IMR-90 (cell line): ENCODE results near the gene THOP1.

Experiments
- BHLHE40 ChIP-seq: fragments of 150-350 bp; IDR thresholded peaks from 2 replicates; pipeline ENCODE4 v1.6.1; 2016; ENCODE audit warnings: mild to moderate bottlenecking, low read depth, low read length
- CEBPB ChIP-seq: IDR thresholded peaks from 2 replicates; pipeline ENCODE4 v1.6.1; 2012; ENCODE audit warnings: low read depth, low read length, improper control_type of control experiment
- MXI1 ChIP-seq: IDR thresholded peaks from 2 replicates; pipeline ENCODE4 v1.6.1; 2012; ENCODE audit warnings: low read depth, mild to moderate bottlenecking, low read length, moderate library complexity, borderline replicate concordance
- NFE2L2 ChIP-seq: fragments of 150-350 bp; IDR thresholded peaks from 2 replicates; pipeline ENCODE4 v1.6.1; 2016; ENCODE audit warnings: low read depth, mild to moderate bottlenecking, low read length
- POLR2A ChIP-seq: IDR thresholded peaks from 2 replicates; pipeline ENCODE4 v1.6.1; 2012; ENCODE audit warnings: mild to moderate bottlenecking, low read depth, low read length
- RAD21 ChIP-seq: IDR thresholded peaks from 2 replicates; pipeline ENCODE4 v1.6.1; 2012; ENCODE audit warnings: low read length, improper control_type of control experiment
- RCOR1 ChIP-seq: IDR thresholded peaks from 2 replicates; pipeline ENCODE4 v1.6.1; 2012; ENCODE audit warnings: mild to moderate bottlenecking, low read length, improper control_type of control experiment; ENCODE audit not compliant: insufficient replicate concordance
- SMC3 ChIP-seq: fragments of 150-350 bp; IDR thresholded peaks from 2 replicates; pipeline ENCODE4 v1.6.1; 2016; ENCODE audit warnings: low read depth, mild to moderate bottlenecking, antibody characterized with exemption, low read length, moderate library complexity
- TF ChIP-seq, protein P1 (sequence below): conservative IDR thresholded peaks from 2 replicates; pipeline ENCODE4 v1.5.1; 2012; ENCODE audit warnings: mild to moderate bottlenecking, low read depth, low read length, improper control_type of control experiment
- TF ChIP-seq, protein P2 (sequence below): fragments of 150-350 bp; IDR thresholded peaks from 2 replicates; pipeline ENCODE4 v1.6.1; 2016; ENCODE audit warnings: low read depth, mild to moderate bottlenecking, low read length, moderate library complexity, borderline replicate concordance
- TF ChIP-seq, protein P3 (sequence below): fragments of 150-350 bp; IDR thresholded peaks from 2 replicates; pipeline ENCODE4 v1.6.1; 2017; ENCODE audit warnings: mild to moderate bottlenecking, antibody characterized with exemption, low read length, low read depth

- TF ChIP-seq, protein P1, sequence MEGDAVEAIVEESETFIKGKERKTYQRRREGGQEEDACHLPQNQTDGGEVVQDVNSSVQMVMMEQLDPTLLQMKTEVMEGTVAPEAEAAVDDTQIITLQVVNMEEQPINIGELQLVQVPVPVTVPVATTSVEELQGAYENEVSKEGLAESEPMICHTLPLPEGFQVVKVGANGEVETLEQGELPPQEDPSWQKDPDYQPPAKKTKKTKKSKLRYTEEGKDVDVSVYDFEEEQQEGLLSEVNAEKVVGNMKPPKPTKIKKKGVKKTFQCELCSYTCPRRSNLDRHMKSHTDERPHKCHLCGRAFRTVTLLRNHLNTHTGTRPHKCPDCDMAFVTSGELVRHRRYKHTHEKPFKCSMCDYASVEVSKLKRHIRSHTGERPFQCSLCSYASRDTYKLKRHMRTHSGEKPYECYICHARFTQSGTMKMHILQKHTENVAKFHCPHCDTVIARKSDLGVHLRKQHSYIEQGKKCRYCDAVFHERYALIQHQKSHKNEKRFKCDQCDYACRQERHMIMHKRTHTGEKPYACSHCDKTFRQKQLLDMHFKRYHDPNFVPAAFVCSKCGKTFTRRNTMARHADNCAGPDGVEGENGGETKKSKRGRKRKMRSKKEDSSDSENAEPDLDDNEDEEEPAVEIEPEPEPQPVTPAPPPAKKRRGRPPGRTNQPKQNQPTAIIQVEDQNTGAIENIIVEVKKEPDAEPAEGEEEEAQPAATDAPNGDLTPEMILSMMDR = no peak
- TF ChIP-seq, protein P2, sequence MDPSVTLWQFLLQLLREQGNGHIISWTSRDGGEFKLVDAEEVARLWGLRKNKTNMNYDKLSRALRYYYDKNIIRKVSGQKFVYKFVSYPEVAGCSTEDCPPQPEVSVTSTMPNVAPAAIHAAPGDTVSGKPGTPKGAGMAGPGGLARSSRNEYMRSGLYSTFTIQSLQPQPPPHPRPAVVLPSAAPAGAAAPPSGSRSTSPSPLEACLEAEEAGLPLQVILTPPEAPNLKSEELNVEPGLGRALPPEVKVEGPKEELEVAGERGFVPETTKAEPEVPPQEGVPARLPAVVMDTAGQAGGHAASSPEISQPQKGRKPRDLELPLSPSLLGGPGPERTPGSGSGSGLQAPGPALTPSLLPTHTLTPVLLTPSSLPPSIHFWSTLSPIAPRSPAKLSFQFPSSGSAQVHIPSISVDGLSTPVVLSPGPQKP = no peak
- no peak for TF ChIP-seq SMC3
- TF ChIP-seq CEBPB = no peak
- TF ChIP-seq, protein P3, sequence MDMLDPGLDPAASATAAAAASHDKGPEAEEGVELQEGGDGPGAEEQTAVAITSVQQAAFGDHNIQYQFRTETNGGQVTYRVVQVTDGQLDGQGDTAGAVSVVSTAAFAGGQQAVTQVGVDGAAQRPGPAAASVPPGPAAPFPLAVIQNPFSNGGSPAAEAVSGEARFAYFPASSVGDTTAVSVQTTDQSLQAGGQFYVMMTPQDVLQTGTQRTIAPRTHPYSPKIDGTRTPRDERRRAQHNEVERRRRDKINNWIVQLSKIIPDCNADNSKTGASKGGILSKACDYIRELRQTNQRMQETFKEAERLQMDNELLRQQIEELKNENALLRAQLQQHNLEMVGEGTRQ = no peak
- no peak for TF ChIP-seq RCOR1
- no peak for TF ChIP-seq NFE2L2
- TF ChIP-seq MXI1 = no peak
- no peak for TF ChIP-seq POLR2A
- no peak for TF ChIP-seq RAD21
- no peak for TF ChIP-seq BHLHE40
Measured at GRCh38 chr19:2809387-2810140, 24.3 kb downstream of the THOP1 start.
